IPS-18a (cell line): ENCODE measurements around the gene RTN4.

Experiments used
- H3K27ac ChIP-seq: one replicate; pipeline ENCODE4 v1.5.1; 2013; ENCODE audit warnings: low read length
- H3K27me3 ChIP-seq: one replicate; pipeline ENCODE4 v1.6.1; 2013; ENCODE audit warnings: mild to moderate bottlenecking, low read length; ENCODE audit not compliant: control insufficient read depth, insufficient read depth
- H3K36me3 ChIP-seq: one replicate; pipeline ENCODE4 v1.6.1; 2013; ENCODE audit warnings: low read depth, low read length; ENCODE audit not compliant: control insufficient read depth
- H3K4me1 ChIP-seq: one replicate; pipeline ENCODE4 v1.6.1; 2013; ENCODE audit warnings: low read depth, low read length; ENCODE audit not compliant: control insufficient read depth
- H3K4me3 ChIP-seq: one replicate; pipeline ENCODE4 v1.5.1; 2013; ENCODE audit warnings: low read length
- H3K9ac ChIP-seq: one replicate; pipeline ENCODE4 v1.6.1; 2013; ENCODE audit warnings: mild to moderate bottlenecking, low read length, moderate library complexity
- H3K9me3 ChIP-seq: one replicate; pipeline ENCODE4 v1.6.1; 2013; ENCODE audit warnings: low read depth, low read length; ENCODE audit not compliant: control insufficient read depth

RTN4 gene

DNA sequence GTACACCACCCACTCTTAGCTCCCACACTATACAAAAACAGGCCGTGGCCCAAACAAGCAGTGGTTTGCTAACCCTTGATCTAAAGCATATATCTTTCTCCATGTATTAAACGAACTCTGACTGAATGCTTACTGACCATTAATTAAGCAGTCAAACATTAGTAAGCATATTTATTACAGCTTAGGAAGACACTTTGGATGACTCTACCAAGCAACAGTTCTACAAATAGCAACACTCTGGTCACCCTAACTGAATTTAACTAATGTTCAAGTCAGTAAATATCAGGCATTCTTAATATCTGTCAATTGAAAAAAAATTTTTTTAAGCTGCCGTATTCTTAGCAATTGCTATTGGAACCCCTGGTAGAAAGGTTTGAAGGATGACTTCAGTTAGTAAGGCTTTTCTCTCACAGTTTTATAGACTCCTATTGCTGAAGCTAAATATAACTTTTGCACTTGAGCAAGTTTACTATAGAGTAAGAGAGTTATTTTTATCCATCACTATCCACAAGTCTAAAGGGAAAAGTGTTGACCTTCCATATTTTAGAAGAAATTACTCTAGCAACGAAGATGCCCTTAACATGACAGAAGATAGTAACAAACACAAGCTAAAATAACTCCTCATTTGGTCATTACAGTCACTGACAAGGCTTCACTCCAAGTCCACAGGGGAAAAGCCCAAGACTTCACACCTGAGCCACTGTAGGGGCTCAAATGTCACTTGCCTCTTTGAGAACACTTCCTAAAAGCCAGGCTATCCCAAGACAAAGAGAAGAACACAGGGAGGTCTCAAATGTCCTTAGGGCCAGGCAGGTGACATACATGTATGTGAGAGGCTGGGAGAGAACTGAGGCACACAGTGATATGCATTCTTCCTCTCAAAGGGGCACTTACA lies 74.4 kb downstream of the RTN4 start:
- Histone ChIP-seq H3K9me3 (no peaks in the 10 kb centered on the region), H3K4me1 (no peaks in the 10 kb centered on the region), H3K27me3 (no peaks in the 10 kb centered on the region), H3K9ac (no peak overlapping the region), H3K4me3 (no peak overlapping the region), H3K36me3 (peaks cover 33% of the 10 kb centered on the region), H3K27ac (no peak overlapping the region)

DNA sequence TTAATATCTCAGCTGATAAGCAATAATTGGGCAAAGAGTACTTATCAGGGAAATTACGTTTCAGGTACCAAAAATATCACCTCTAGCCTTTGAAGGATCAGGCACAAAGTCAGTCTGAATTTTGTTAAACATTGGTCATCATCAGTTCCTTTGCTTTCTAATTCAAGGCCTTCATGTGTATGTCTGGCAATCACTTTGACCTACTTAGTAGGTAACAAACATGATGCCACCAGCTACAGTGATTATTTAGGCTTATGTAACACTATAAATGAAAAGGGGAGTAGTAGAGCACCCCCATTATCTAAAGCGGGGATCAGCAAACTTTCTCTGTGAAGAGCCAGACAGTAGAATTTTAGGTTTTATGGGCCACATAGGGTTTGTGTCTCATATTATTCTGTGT lies 75.1 kb downstream of the RTN4 start:
- Histone ChIP-seq H3K4me3 (no peak overlapping the region), H3K4me1 (no peaks in the 10 kb centered on the region), H3K36me3 (peaks cover 34% of the 10 kb centered on the region), H3K27ac (no peak overlapping the region), H3K9me3 (no peaks in the 10 kb centered on the region), H3K27me3 (no peaks in the 10 kb centered on the region), H3K9ac (no peak overlapping the region)

DNA sequence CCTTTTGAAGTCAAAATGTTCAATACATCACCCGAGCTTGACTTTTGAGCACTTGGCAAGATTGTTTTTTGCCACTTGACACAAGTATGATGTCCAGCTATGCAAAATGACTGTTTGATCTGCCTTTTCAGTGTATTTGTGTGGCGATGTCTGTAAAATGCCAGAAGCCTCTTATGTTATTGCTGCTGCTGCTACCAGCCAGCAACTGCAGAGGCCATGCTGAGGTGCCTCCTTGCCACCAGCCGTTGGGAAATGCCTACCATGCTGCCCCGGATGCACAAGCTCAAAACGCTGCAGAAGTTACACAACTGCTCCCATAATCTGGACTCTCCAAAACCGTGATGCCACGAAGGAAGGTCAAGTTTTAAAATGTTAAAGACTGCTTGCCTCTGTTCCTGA lies 80.3 kb downstream of the RTN4 start:
- peaks cover 27% of the 10 kb centered on the region for H3K36me3 ChIP-seq

DNA sequence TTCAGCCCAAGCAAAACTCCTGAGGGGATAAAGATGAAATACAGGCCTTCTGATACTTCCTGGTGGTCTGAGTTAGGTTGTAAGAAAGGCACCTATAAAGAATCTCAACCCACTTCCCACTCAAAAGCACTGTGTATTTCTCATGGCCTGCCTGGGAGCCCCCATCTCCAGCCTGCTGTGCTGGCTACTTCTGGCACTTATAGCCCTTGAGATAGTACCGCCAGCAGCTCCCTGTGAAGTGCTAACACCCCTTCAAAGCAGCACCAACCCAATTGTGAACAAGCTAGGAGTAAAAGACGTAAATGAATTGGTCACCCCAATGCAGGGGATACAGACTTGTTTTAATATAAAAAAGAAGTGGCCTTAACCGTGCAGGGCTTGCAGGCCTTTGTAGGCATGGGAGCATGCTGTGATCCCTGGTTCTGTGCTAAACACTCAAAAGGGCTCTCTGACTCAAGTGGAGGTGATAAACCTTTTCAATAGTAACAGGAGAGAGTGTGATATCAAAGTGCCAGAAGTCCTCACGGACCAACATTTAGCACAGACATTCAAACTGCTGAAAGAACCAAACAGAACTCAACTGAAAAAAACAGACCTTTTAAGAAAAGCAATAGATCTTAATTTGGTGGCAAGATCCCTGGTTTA lies 80.8 kb downstream of the RTN4 start:
- H3K9ac ChIP-seq, result no peak overlapping the region
- H3K4me1 ChIP-seq, result no peaks in the 10 kb centered on the region
- H3K36me3 ChIP-seq, result peaks cover 26% of the 10 kb centered on the region
- no peaks in the 10 kb centered on the region for H3K9me3 ChIP-seq
- H3K4me3 ChIP-seq, result no peak overlapping the region
- no peaks in the 10 kb centered on the region for H3K27me3 ChIP-seq
- no peak overlapping the region for H3K27ac ChIP-seq

More for the DNA sequence above, 80.3 kb downstream of the RTN4 start:
- Histone ChIP-seq H3K4me3 (no peak overlapping the region), H3K4me1 (no peaks in the 10 kb centered on the region), H3K9ac (no peak overlapping the region), H3K27ac (no peak overlapping the region), H3K27me3 (no peaks in the 10 kb centered on the region), H3K9me3 (no peaks in the 10 kb centered on the region)

DNA sequence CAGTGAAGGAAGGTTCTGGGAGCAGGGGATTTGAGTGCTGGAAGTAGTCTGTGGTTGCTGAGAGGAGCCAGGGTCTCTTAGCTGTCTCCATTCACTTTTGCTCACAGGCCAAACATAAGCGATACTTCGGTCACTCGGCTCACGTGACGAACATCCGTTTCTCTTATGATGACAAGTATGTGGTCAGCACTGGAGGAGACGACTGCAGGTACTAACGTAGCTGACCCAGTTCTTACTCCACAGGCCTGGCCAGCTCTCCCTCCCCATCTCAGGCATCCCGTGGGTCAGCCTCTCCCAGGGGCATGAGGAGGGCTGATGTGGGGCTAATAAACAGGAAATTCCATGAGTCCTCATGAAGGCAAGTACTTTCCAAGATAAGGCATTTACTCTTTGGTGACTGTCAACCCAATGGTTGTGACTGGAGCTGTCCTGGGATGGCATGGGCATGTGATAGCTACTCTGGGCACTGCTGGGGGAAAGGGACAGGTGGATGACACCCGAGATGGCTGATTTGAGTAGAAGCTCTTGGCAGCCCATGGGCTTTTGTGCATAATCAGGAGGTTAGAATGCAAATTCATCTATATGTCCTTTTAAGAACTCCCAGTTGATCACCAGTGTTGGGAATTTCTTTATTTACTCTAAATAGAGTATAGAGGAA lies 81.6 kb downstream of the RTN4 start:
- Histone ChIP-seq H3K36me3 (peaks cover 22% of the 10 kb centered on the region), H3K4me1 (no peaks in the 10 kb centered on the region), H3K27ac (no peak overlapping the region), H3K9ac (no peak overlapping the region), H3K9me3 (no peaks in the 10 kb centered on the region), H3K4me3 (no peak overlapping the region), H3K27me3 (no peaks in the 10 kb centered on the region)

DNA sequence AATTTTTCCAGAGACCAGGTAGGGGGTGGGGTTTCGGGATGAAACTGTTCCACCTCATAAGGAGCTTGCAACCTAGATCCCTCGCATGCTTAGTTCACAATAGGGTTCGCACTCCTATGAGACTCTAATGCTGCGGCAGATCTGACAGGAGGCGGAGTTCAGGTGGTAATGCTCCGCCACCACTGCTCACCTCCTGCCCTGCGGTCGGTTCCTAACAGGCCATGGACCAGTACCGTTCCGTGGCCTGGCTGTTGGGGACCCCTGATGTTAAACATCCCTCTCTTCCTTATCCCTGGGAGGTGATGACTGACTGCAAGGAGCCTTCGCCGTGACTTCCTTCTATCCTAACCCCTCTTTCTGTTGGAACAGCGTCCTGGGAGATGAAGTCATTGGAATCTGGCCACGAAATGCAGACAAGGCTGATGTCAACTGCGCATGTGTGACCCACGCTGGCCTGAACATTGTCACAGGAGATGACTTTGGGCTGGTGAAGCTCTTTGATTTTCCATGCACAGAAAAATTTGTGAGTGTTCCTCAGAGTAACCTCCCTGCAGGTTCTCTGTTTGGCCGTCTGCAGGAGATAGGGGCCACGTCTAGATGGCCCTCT lies 82.4 kb downstream of the RTN4 start:
- H3K36me3 ChIP-seq, result peaks cover 17% of the 10 kb centered on the region

DNA sequence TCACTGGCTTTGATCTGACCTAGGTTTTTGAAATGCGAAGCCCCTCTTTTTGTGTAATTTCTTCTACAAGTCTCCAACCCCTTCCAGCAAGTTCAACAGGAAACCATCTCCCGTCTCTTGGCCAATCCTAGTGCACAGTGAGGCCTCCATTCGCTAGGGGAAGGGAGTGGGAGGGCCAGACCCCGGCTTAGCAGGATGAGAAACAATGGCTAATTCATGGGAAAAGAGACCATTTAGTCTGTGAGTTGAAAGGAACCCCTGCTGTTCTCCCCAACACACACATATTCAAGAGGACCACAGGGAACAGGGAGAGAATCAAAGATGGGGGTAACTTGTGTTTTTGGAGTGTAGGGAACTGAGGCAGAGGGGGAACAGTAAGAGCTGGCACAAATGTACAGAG lies 83.0 kb downstream of the RTN4 start:
- Histone ChIP-seq H3K36me3 (peaks cover 17% of the 10 kb centered on the region), H3K4me3 (no peak overlapping the region), H3K9me3 (no peaks in the 10 kb centered on the region), H3K27me3 (no peaks in the 10 kb centered on the region), H3K27ac (no peak overlapping the region), H3K4me1 (no peaks in the 10 kb centered on the region), H3K9ac (no peak overlapping the region)

More for the DNA sequence above, 82.4 kb downstream of the RTN4 start:
- Histone ChIP-seq H3K9me3 (no peaks in the 10 kb centered on the region), H3K4me3 (no peak overlapping the region), H3K4me1 (no peaks in the 10 kb centered on the region), H3K9ac (no peak overlapping the region), H3K27ac (no peak overlapping the region), H3K27me3 (no peaks in the 10 kb centered on the region)

DNA sequence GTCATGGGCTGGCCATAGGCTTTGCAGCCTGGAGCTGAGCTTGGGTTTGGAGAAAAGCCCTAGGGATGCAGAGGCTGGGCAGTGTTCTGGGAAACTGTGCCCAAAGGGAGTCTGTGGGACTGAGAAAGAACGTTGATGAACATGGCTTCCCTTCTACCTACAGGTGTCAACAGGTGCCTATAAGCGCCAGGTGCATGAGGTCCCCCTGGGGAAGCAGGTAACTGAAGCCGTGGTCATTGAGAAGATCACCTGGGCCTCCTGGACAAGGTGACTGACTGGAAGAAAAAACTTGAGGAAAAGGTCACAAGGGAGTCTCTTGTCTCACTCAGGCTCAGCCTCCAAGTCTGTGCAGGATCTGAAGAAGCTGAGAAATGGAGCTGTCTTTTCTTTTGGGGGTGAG lies 83.4 kb downstream of the RTN4 start:
- no peak overlapping the region for H3K27ac ChIP-seq
- no peak overlapping the region for H3K9ac ChIP-seq
- H3K27me3 ChIP-seq, result no peaks in the 10 kb centered on the region
- no peak overlapping the region for H3K4me3 ChIP-seq
- no peaks in the 10 kb centered on the region for H3K9me3 ChIP-seq
- H3K36me3 ChIP-seq, result peaks cover 15% of the 10 kb centered on the region
- H3K4me1 ChIP-seq, result no peaks in the 10 kb centered on the region

DNA sequence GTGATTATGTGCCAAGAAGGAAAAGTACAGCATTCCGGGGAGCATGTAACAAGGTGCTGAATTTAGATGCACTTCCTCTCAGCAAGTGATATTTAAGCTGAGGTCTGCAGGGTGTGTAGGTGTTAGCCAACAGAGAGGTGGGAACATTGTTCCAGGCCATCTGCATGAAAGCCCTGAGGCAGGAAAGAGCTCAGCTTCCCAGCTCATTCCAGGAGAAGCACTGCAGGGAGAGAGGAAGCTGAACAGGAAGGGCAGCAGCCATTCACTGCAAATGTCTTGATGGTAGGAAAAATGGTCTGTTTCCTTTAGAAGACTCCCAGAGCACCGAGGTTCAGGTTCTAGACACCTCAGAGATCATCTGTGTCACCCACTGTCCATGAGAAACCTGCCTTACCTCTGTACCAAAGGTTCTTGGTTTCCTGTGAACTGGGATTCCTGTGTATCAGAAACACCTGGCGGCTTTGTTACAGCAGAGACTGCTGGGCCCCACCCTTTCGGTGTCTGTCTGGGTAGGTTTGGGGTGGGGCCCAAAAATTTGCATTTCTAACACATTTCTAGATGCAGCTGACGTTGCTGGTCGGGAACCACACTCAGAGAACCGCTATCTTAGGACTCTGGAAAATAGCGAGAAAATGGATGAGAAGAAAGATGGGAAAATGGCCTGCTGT lies 84.0 kb downstream of the RTN4 start:
- Histone ChIP-seq H3K4me3 (no peak overlapping the region), H3K9me3 (no peaks in the 10 kb centered on the region), H3K27me3 (no peaks in the 10 kb centered on the region), H3K36me3 (peaks cover 10% of the 10 kb centered on the region), H3K9ac (no peak overlapping the region), H3K27ac (no peak overlapping the region), H3K4me1 (no peaks in the 10 kb centered on the region)

DNA sequence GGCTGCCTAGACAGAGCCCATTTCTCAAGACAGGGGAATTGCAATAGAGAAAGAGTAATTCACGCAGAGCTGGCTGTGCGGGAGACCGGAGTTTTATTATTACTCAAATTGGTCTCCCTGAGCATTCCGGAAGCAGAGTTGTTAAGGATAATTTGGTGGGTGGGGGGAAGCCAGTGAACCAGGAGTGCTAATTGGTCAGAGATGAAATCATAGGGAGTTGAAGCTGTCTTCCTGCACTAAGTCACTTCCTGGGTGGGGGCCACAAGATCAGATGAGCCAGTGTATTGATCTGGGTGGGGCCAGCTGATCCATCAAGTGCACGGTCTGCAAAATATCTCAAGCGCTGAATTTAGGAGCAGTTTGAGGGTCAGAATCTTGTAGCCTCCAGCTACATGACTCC lies 84.8 kb downstream of the RTN4 start:
- no peak overlapping the region for H3K27ac ChIP-seq
- H3K27me3 ChIP-seq, result no peaks in the 10 kb centered on the region
- peaks cover 5% of the 10 kb centered on the region for H3K36me3 ChIP-seq
- no peaks in the 10 kb centered on the region for H3K9me3 ChIP-seq
- no peak overlapping the region for H3K4me3 ChIP-seq
- H3K4me1 ChIP-seq, result no peaks in the 10 kb centered on the region
- H3K9ac ChIP-seq, result no peak overlapping the region

DNA sequence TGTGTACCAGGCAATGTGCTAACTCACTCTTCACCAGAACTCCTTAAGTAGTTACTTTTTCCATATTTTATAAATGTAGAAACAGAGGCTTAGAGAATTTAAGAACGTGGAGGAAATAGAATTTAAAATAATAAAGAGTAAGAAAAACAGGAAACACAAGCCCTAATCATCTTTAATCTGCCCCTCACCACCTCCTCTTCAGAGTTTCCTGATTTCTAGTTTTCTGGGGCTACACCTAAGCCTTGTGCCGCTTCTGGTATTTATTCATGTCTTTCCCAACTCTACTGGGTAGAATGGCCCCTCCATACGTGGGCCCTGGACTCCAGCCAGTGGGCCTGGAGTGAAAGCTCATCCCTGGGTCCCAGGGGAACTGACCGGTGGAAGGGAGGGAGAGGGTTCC lies 85.4 kb downstream of the RTN4 start:
- no peak overlapping the region for H3K4me3 ChIP-seq

More for the DNA sequence above, 85.4 kb downstream of the RTN4 start:
- Histone ChIP-seq H3K4me1 (no peaks in the 10 kb centered on the region), H3K9me3 (no peaks in the 10 kb centered on the region), H3K36me3 (no peaks in the 10 kb centered on the region), H3K27ac (no peak overlapping the region), H3K9ac (no peak overlapping the region), H3K27me3 (no peaks in the 10 kb centered on the region)
